Measurements from ENCODE around the gene SPATA32. TPM values are rescaled to one million over a fixed set of nuclear protein-coding genes. Genes with fewer than 3 reads are reported as not detected.

SPATA32 gene
- total RNA-seq, 1 donor from 2014 or later = not detected

DNA sequence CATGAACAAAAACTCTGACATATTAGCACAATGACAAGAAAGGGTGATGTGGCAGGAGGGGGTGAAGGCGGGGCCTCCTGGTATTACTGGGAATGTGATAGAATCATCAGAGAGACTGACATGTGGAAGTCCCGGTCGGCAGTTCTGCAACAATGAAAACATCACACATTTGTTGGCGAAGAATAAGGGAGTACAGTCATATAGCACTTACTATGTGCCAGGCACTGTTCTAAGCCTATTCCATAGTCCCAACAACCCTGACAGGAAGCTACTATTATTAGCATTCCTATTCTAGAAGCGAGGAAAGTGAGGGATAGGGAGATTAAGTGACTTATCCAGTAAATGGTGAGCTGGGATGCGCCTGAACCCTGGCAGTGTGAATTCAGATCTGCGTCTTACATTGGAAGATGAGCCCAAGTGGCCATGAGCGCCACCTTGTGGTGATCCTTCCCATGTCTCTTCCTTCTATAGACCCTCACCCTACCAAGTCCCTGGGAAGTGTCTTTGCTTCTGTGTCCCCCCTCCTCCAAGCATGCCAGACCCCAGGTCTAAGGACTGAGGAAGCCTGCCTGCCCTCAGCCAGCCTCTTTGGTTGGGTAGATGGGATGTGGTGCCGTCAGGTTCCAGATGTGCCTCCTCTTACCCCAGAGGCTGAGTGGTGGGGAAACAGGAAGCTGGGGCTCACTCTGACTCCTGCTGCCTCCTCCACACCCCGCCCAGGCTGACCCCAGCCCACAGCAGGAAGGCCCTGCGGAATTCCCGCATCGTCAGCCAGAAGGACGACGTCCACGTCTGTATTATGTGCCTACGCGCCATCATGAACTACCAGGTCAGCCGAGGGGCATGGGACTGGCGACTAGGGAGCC is 26.2 kb downstream of the SPATA32 start:
- DNase-seq (ENCODE audit: low spot score) = peak; percentile 90
- intact Hi-C loops (cut with DNase I) = no loop called here
- ATAC-seq = peak; percentile 77

DNA sequence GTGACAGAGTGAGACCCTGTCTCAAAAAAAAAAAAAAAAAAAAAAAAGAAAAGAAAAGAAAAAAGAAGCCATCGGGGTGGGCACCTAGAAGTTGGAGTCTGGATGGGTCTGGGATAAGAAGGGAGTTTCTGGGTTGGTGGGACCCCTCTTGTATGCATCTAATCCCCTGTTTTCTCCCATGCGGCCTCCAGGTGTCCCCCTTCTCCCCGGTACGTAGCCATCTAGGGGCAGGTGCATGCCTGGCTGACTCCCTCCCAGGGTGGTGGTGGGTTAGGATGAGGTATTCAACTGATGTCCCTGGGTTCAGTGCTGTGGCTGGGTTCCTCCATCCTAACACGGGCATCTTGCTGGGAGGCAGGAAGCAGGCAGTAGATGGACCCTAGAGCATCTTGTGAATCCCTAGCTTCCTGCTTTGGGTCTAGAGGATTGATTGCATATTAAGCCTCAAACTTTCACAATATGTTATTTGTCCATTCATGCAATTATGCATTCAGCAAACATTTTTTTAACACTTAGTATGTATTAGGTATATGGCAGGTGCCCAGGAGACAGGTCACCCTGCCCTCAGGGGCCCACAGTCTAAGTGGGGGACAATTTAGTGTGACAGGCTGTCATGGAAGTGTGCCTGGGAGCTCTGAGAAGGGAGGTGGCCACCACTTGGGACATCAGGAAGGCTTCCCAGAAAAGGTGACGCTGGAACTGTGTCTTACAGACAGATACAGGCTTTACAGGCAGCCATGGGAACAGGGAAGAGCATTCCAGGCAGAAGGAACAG is 27.1 kb downstream of the SPATA32 start:
- no peak for ATAC-seq
- no peak for DNase-seq (ENCODE audit: low spot score)
- intact Hi-C loops (cut with DNase I) = no loop called here

DNA sequence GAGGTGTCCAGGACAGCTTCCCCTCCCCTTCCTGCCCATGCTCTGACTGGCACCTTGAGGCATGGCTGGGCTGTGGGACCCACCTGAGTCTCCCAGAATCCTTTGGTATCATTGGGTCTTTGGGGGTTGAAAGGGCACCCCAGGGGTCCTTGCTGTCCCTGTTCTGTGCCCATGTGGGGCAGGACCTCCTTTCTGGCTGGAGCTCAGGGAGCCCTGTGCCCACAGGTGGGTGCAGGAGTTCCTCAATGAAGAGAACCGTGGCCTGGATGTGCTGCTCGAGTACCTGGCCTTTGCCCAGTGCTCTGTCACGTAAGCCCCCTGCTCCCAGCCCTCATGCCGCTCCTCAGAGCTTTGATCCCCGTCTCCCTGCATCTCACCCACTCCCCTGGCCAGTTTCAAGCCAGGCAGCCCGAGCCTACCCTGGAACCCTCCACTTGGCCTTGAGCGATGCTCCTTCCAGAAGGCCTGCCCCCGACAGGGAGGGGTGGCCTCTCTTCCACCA is 28.4 kb downstream of the SPATA32 start:
- ATAC-seq (no peak), DNase-seq (ENCODE audit: low spot score) (no peak)
- intact Hi-C loops (cut with DNase I) = no loop called here

DNA sequence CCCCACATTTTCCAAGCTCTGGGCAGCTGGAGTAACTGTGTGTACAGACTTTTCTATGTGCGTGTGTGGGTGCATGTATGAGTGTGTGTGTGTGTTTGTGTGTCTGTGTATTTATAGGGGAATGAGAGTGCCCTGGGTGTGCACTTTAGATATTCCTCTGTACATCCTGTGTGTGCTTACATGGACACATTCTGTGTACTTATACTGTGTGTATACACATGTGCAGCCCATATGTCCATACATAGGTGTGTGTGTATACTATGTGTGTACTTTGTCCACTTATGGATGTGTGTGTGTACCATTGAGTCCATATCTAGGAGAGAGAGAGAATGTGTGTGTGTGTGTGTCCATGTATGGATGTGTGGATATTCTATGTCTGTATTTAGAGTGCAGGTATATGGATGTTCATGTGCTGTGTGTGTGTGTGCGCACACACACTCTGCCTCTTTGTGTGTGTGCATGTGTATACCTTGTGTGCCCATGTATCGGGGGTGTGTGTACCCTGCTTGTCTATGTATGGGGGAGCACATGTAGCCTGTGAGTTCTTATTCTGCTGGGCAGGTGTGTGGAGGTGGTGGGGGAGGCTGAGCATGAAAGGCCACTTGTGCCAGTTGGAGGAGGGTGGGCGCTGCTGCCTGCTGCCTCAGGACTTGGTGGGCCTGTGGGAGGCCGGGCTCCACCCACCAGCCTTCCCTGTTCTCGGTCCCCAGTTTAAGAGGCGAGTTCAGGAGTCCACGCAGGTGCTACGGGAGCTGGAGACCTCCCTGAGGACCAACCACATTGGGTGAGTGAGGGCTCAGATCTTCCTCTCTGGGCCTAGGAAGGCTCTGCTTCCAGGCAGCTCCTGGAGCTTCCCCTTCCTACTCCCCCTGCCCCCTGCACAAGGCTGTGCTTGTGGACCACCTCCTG is 29.1 kb downstream of the SPATA32 start:
- ATAC-seq (no peak), DNase-seq (ENCODE audit: low spot score) (no peak)
- intact Hi-C loops (cut with DNase I) = no loop called here

DNA sequence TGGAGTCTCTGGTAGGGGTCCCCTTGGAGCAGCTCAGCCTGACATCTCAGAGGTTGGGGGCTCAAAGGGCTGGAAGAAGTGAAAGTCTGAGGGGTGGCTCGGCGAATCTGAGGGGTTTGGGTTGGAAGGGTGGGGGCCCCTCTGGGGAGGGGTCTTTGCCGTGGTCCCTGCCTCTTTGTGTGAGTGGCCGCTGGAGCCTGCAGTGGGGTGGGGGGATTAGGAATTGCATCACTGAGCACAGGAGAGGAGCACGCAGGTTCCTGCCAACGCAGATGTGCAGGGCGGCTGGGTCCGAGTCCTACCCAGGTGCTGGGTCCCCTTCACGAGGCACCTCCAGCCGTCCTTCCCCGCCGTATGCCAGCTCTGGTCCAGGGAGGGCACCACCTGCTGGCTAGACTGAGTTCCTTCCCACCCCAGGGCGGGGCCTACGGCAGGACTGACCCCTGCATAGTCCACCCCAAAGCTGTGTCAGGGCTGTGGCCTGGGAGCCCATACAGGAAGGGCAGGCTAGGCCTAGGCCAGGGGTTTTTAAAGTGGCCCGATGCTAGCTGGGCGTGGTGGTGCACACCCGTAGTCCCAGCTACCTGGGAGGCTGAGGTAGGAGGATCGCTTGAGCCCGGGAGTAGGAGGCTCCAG is 30.3 kb downstream of the SPATA32 start:
- ATAC-seq = no peak
- intact Hi-C loops (cut with DNase I) = no loop called here

DNA sequence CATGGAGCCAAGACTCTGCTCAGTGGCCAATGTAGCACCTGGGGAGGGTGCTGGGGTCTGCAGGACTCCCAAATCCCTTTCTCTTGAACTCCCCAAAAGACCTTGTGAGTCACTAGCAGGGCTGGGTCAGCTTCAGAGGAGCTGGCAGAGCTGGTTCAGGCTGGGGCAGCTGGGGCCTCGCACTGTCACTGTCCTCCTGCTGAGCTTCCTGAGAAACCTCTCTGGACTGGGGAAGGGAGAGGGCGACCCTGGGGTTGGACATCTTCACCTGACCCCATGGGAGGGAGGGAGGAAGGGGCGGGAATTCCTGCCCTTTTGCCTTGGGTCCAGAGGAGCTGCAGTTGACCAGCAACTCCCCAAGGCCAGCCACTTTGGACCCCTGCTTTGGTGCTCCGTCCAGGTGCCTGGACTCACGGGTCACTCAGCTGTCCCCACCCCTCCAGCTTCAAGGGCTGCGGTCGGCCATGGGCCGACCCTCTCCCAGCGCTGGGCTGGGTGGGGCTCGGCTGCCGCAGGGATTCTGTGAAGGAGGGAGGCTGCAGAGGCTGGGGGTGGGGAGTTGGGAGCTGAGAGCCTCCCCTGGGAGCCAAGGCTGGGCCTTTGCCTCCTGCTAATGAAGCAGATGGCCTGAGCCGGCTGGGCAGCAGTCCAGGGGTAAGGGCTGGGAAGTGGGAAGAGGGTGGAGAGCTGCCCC is 31.0 kb downstream of the SPATA32 start:
- ATAC-seq (no peak), DNase-seq (ENCODE audit: low spot score) (no peak)
- intact Hi-C loops (cut with DNase I) = no loop called here

More for the DNA sequence above, 30.3 kb downstream of the SPATA32 start:
- DNase-seq (ENCODE audit: low spot score) = no peak

DNA sequence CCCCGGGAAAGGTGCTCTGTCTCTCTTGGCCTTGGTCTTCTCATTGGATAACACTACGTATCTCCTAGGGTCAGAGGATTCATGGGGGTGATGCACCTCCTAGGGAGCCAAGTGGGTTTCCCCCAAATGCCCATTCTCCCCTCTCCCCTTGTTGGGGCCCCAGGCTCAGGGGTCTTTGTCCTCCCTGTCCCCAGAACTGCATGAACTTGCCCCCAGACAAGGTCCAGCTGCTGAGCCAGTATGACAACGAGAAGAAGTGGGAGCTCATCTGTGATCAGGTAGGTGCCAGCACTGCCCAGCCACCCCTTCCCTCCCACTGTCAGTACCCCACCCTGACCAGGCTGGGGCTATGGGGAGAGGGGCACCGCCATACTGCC is 31.5 kb downstream of the SPATA32 start:
- no peak for ATAC-seq
- intact Hi-C loops (cut with DNase I) = no loop called here
- no peak for DNase-seq (ENCODE audit: low spot score)

DNA sequence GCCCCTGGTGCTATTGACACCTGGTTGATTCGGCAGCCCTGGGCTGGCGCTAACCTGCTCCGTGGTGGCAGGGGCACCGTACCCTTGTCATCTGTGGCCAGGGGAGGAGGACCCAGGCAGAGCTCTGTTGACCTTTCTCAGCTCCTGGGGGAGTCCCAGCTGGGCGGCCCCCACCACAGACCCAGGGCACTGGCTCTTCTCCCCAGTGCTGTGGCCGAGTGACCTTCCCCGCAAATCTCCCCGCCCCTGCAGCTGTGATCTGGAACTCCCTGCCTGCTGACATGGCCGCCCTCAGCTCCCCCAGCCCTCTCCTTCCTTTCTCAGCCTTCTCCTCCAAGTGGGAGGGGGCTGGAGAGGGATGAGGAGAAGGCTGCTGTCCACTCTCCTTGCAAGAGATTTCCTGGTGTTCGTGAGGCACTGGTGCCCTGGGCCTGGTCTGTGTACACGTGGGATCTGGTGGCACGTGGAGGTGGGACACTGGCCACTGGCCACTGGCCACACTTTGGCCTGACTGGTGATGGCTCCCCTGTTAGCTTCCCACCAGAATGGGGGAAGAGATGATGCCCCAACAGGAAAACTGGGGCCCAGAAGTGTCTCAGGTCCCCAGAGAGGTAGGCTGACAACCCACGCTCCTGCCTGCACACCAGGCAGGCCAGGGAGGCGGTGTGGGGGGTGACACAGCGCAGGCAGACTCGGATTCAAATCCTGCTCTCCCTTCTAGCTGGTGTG is 32.0 kb downstream of the SPATA32 start:
- no peak for DNase-seq (ENCODE audit: low spot score)
- intact Hi-C loops (cut with DNase I) = no loop called here
- ATAC-seq = no peak

DNA sequence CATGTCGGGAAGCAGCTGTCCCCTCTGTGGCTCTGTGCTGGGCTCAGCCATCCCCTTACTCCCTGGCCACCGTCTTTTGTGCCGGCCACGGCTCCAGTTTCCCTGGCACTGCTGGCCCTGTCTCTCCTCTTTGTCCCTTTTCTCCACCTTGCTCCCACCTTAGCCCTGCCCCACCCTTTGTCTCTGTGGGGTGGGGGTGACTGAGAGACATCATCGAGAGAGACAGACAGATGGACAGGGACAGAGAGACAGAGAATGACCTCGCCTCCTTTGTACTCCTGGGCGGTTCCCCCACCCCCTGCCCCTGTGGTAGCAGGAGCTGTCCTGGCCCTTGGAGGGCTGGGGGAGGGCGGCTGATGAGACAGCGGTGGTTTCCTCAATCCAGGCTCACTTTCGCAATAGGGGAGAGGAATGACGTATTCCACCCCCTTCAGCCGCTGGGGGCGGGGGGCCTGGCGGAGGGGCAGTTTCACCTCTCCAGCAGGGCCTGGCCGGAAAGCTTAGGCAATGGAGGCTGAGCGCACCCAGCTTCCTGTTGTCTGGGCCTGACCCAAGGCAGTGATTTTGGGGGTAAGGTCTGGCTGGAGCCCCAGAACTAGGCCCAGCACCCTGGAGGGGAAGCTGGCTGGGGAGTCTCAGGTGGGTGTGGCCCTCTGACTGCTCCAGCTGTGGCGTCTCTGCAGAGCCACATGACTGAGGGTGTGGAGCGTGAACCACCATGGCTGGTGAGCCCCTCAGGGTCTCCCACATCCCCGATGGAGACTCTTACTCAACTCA is 32.9 kb downstream of the SPATA32 start:
- intact Hi-C loops (cut with DNase I) = no loop called here
- ATAC-seq (peak; percentile 88), DNase-seq (ENCODE audit: low spot score) (peak; percentile 87)

DNA sequence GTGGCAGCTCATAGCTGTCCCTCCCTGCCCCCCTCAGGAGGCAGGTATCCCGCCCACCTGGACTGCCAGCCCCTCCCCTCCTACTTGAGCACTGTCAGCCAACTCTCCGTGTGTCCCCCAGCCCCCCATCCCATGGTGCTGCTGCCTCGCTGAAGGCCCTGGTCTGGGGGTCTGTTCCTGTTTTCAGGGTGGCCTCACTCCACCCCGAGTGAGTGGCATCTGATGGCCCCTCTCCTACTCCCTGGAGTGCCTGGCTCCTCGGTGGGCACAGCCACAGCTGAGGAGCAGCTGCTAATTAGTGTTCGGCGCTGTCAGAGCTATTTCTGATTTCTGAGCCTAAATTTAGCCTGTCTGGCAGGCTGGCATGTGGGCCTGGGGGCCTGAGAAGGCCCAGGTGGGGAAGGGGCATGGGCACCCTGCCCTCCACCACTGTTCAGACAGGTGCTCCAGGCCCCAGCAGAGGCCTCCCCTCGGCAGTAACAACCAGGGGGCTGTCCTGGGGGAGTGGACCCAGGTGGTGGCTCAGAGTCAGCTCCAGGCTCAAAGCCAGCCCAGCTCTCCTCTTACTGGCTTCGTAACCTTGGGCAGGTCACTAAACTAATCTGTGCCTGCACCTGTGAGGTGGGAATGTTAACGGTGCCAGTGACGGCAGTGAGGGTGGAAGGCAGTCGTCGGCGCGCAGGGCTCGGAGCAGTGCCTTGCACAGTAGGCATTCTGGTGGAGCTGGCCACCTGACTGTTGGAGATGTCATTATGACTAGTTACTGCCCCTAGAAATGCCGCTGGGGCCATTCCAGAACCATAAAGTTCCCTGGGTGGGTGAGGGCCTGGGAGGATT is 33.8 kb downstream of the SPATA32 start:
- intact Hi-C loops (cut with DNase I) = no loop called here
- no peak for ATAC-seq
- DNase-seq (ENCODE audit: low spot score) = no peak

DNA sequence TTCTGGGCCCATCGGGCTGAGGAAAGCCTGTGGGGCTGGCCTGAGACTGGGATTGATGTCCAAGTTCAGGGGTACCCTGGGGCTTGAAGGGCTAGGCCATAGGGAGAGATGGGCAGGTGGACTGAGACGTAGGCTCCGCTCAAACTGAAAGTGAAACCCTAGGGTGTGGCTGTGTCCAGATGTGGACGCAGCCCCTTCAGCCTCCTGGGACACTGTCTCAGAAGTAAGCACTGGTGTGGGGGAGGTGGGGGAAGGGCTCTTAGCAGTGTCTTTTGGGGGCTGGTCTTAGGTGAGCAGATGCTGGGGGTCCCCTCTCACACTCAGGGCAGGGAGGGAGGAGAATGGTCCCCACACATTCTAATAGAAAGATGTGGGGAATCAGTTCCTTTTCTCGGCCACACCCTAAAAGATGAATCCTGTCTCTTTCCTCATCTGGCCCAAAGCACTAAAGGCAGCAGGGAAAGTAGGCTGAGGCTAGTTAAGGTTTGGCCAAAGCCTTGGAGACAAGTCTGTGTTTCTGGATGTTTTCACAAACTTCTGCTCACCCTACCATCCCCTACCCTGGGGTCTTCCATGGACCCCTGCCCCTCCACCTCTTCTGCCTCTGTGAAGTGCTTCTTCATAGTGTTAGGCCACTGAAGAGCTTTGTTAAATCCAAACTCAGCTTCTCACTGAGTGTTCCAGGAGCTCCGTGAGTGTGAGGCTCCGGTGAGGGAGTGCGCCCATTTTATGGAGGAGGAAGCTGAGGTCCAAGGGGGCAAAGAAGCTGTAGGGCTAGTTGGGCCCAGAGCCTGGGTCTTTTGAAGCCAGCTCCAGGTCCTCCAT is 34.6 kb downstream of the SPATA32 start:
- ATAC-seq (no peak), DNase-seq (ENCODE audit: low spot score) (no peak)
- intact Hi-C loops (cut with DNase I) = no loop called here

DNA sequence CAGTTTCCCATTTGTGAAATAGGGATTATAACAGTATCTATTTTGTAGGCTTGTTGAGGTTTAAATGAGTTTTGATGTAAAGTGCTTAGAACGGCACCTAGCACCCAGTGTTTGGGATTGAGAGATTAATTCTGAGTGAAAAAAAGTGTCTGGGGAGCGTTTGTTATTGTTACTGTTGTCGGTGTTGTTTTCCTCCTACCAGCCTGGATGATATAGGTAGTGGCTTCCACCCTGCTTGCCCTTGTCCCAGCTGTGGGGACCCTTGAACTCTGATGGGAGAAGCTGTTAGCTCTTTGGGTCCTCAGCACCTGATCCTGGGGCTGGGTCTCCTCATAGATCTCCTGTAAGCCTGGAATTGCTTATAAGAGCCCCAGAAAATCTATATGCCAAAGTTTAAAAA is 35.3 kb downstream of the SPATA32 start:
- ATAC-seq (no peak), DNase-seq (ENCODE audit: low spot score) (no peak)
- intact Hi-C loops (cut with DNase I) = no loop called here

DNA sequence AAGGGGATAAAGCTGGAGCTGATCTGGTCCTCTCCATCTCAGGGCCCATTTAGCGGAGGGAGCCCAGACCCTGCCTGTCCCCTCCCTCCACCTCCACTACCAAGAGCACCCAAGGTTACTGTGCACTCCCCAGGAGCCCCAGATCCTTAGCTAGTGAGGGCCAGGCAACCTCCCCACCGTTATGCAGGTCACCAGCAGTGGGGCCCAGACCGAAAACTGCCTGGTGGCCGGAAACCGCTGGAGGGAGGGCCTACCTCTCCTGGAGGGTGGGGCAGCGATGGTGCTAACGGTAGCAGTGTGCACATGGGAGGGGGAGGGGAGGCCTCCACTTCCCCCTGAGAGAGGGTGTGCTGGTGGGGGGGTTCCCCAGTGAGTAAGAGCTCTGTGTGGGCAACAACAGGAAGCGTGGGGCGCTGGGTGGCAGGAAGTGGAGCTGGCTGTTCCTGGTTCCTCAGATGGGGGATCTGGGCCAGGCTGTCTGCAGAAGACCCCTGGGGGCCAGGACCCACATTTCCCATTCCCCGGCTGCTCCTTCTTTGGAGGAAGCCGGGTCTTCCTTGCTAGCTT is 35.8 kb downstream of the SPATA32 start:
- intact Hi-C loops (cut with DNase I) = no loop called here
- ATAC-seq = peak; percentile 46
- DNase-seq (ENCODE audit: low spot score) = peak; percentile 82

DNA sequence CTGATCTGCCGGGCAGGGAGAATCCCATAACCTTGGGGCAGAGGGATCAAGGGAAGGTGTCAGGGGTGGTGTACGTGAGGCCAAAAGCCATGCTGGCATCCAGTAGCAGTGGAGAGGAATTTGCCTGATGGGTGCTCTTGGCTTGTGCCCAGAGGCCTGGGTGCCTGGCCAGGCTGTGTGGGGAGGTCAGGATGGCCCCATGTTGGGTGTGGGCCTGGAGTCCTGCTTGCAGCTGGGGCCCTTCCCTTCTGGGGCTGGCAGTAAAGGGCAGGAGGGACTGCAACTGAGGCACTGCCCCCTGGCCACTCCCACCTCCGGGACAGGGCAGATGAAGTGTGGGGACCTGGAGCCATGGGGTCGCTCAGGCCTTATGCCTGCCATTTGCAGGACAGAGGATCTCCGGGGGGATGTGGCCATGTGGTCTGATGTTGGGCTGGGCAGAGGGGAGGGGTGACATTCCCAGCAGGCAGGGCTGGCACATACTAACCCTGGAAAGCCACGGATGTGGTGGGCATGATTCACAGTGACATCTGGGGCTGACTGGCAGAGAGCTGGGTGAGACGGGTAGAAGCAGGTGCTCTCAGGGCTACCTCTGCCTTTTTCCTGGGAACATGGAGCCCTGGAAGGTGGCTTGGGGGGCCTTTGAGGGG is 36.7 kb downstream of the SPATA32 start:
- intact Hi-C loops (cut with DNase I) = no loop called here
- DNase-seq (ENCODE audit: low spot score) (no peak), ATAC-seq (no peak)
